ENCODE measurements around the gene B4GALNT4.

B4GALNT4 gene

DNA sequence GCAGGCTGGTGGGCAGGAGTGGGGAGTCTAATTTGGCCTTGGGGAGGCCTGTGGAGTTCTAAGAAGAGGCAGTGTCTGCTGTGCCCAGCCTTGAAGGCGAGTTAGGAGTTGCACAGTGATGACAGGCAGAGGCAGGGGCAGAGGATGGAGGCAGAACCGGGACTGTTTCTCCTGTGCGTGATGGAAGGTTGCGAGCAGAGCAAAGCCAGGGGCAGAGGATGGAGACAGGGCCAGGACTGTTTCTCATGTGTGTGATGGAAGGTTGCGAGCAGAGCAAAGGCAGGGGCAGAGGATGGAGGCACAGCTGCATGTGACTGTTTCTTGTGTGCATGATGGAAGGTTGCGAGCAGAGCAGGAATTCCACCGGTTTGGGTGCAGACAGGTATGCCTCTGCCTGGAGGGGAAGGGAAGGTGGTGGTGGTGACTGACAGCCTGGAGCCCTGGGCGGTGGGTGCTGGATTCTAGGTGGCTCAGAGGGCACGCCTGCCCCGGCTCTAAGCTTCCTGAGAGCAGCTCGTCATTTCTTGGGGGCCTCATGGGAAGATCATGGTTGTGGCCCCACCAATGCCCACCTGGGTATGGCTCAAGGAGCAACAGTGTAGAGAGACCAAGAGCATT, 8.7 kb downstream of the B4GALNT4 start:
- no peaks in the 10 kb centered on the region for H3K9me3 ChIP-seq (ENCODE audit: control insufficient read depth, low read length)
- no peaks in the 10 kb centered on the region for H3K27me3 ChIP-seq (ENCODE audit: control insufficient read depth, insufficient read depth, low read length, poor library complexity, severe bottlenecking)
- no peak overlapping the region for H3K4me3 ChIP-seq (ENCODE audit: insufficient read depth, low read depth, low read length)
- WGBS, 2 experiments, result 89 to 92% methylated on average over 11 of the region's 11 CpGs
- H3K27ac ChIP-seq (ENCODE audit: insufficient read depth, low read depth, low read length, poor library complexity, severe bottlenecking), result no peak overlapping the region
- no peaks in the 10 kb centered on the region for H3K4me1 ChIP-seq (ENCODE audit: control insufficient read depth, insufficient read depth, low read length)
- H3K36me3 ChIP-seq (ENCODE audit: control insufficient read depth, insufficient read depth, low read length), result peaks cover 31% of the 10 kb centered on the region

DNA sequence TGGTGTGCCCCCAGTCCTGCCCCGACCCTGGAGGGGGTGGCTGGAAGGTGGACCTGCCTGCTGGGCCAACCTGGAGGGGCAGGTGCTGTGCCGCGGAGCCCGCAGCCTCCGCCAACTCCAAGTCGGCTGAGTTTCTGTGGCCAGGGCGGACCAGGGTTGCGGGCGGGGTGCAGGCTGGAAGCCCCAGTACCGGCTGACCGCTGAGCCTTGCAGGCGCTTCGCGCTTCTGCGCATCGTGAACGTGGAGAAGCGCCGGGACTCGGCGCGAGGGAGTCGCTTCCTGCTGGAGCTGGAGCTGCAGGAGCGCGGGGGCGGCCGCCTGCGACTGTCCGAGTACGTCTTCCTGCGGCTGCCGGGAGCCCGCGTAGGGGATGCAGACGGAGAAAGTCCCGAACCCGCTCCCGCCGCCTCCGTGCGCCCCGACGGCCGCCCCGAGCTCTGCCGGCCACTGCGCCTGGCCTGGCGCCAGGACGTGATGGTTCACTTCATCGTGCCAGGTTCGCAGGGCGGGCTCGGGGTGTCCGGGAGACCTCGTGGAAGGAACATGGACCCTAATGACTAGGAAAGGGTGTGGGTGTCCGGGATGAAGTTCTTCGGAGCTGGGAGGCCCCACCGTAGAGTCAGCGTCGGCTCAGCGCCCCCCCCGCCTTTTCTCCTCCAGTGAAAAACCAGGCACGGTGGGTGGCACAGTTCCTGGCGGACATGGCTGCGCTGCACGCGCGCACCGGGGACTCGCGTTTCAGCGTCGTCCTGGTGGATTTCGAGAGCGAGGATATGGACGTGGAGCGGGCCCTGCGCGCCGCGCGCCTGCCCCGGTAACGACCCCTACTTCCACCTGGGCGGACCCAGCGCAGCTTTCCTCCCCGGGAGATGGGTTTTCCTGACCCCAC, 10.2 kb downstream of the B4GALNT4 start:
- Histone ChIP-seq H3K4me3 (ENCODE audit: insufficient read depth, low read depth, low read length) (no peak overlapping the region), H3K36me3 (ENCODE audit: control insufficient read depth, insufficient read depth, low read length) (peaks cover 18% of the 10 kb centered on the region), H3K4me1 (ENCODE audit: control insufficient read depth, insufficient read depth, low read length) (no peaks in the 10 kb centered on the region), H3K27me3 (ENCODE audit: control insufficient read depth, insufficient read depth, low read length, poor library complexity, severe bottlenecking) (no peaks in the 10 kb centered on the region), H3K9me3 (ENCODE audit: control insufficient read depth, low read length) (no peaks in the 10 kb centered on the region), H3K27ac (ENCODE audit: insufficient read depth, low read depth, low read length, poor library complexity, severe bottlenecking) (no peak overlapping the region)
- 96% methylated on average over 87 of the region's 87 CpGs for WGBS, 2 experiments

DNA sequence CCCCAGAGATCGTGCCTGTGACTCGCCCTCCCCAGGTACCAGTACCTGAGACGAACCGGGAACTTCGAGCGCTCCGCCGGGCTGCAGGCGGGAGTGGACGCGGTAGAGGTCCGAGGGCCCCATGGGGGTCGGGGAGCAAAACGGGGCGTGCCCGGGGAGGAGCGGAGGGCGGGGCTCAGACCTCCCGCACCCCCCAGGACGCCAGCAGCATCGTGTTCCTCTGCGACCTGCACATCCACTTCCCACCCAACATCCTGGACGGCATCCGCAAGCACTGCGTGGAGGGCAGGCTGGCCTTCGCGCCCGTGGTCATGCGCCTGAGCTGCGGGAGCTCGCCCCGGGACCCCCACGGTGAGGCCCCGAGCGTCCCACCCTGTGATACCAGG, 10.8 kb downstream of the B4GALNT4 start:
- H3K36me3 ChIP-seq (ENCODE audit: control insufficient read depth, insufficient read depth, low read length), result peaks cover 18% of the 10 kb centered on the region
- H3K4me1 ChIP-seq (ENCODE audit: control insufficient read depth, insufficient read depth, low read length), result no peaks in the 10 kb centered on the region
- no peaks in the 10 kb centered on the region for H3K9me3 ChIP-seq (ENCODE audit: control insufficient read depth, low read length)
- WGBS, 2 experiments, result 93 to 95% methylated on average over 35 of the region's 35 CpGs
- no peak overlapping the region for H3K4me3 ChIP-seq (ENCODE audit: insufficient read depth, low read depth, low read length)
- H3K27ac ChIP-seq (ENCODE audit: insufficient read depth, low read depth, low read length, poor library complexity, severe bottlenecking), result no peak overlapping the region
- H3K27me3 ChIP-seq (ENCODE audit: control insufficient read depth, insufficient read depth, low read length, poor library complexity, severe bottlenecking), result no peaks in the 10 kb centered on the region

DNA sequence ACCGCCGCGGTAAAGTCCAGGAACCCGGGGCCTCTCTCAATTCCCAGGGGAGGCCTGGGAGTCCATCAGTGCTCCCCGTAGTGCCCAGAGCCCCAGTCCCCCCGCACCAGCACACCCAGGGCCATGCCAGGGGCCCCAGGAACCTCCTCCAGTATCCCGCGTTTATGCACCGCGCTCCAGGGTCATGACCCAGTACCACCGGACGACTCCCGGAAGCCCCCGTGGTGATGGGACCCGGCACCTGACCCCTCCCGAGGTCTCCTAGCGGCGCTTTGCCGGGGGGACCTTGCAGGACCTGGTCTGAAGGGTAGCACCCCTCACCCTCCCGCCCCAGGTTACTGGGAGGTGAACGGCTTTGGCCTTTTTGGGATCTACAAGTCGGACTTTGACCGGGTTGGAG, 11.2 kb downstream of the B4GALNT4 start:
- no peak overlapping the region for H3K4me3 ChIP-seq (ENCODE audit: insufficient read depth, low read depth, low read length)
- H3K4me1 ChIP-seq (ENCODE audit: control insufficient read depth, insufficient read depth, low read length), result no peaks in the 10 kb centered on the region
- no peaks in the 10 kb centered on the region for H3K9me3 ChIP-seq (ENCODE audit: control insufficient read depth, low read length)
- 96 to 97% methylated on average over 23 of the region's 23 CpGs for WGBS, 2 experiments
- H3K36me3 ChIP-seq (ENCODE audit: control insufficient read depth, insufficient read depth, low read length), result peaks cover 18% of the 10 kb centered on the region
- no peak overlapping the region for H3K27ac ChIP-seq (ENCODE audit: insufficient read depth, low read depth, low read length, poor library complexity, severe bottlenecking)
- no peaks in the 10 kb centered on the region for H3K27me3 ChIP-seq (ENCODE audit: control insufficient read depth, insufficient read depth, low read length, poor library complexity, severe bottlenecking)

DNA sequence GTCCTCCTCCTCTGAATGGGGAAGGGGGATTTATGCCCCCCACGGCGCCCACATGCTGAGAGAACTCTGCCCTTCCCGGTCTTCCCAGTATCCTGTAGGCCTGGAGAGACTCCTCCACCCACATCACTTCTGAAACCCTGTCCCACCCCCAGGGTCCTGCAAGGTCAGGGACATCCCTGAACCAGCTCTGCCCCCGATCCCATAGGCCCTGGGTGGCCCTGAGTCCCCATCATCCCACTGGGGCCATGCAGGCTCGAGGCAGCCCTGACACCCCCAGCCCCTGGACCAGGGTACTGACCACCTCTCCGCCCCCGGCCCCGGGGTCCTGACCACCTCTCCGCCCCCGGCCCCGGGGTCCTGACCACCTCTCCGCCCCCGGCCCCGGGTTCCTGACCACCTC, 11.7 kb downstream of the B4GALNT4 start:
- H3K36me3 ChIP-seq (ENCODE audit: control insufficient read depth, insufficient read depth, low read length), result peaks cover 13% of the 10 kb centered on the region
- WGBS, 2 experiments, result 94 to 95% methylated on average over 8 to 9 of the region's 14 CpGs

DNA sequence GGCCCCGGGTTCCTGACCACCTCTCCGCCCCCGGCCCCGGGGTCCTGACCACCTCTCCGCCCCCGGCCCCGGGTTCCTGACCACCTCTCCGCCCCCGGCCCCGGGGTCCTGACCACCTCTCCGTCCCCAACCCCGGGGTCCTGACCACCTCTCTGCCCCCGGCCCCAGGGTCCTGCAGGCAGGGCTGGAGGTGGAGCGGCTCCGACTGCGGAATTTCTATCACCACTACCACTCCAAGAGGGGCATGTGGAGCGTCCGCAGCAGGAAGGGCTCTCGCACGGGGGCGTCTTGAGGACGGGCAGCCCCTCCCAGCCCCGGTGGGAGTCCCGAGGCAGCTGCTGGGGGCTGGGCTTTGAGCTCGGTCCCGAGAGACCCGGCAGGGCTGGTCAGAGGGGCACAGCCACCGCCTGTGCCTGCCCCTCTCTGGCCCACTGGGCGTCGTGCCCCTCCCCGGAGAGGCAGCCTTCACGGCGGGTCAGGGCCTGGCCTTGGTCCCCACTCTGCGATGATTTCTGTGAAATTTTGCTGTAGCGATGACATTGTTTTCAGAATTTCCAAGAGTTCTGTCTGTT, 12.3 kb downstream of the B4GALNT4 start:
- Histone ChIP-seq H3K4me1 (ENCODE audit: control insufficient read depth, insufficient read depth, low read length) (no peaks in the 10 kb centered on the region), H3K4me3 (ENCODE audit: insufficient read depth, low read depth, low read length) (no peak overlapping the region), H3K27ac (ENCODE audit: insufficient read depth, low read depth, low read length, poor library complexity, severe bottlenecking) (no peak overlapping the region), H3K36me3 (ENCODE audit: control insufficient read depth, insufficient read depth, low read length) (peaks cover 13% of the 10 kb centered on the region), H3K9me3 (ENCODE audit: control insufficient read depth, low read length) (no peaks in the 10 kb centered on the region), H3K27me3 (ENCODE audit: control insufficient read depth, insufficient read depth, low read length, poor library complexity, severe bottlenecking) (no peaks in the 10 kb centered on the region)
- WGBS, 2 experiments, result 94 to 95% methylated on average over 31 of the region's 35 CpGs

More for the DNA sequence above, 11.7 kb downstream of the B4GALNT4 start:
- no peaks in the 10 kb centered on the region for H3K9me3 ChIP-seq (ENCODE audit: control insufficient read depth, low read length)
- H3K27ac ChIP-seq (ENCODE audit: insufficient read depth, low read depth, low read length, poor library complexity, severe bottlenecking), result no peak overlapping the region
- H3K4me3 ChIP-seq (ENCODE audit: insufficient read depth, low read depth, low read length), result no peak overlapping the region
- H3K27me3 ChIP-seq (ENCODE audit: control insufficient read depth, insufficient read depth, low read length, poor library complexity, severe bottlenecking), result no peaks in the 10 kb centered on the region
- H3K4me1 ChIP-seq (ENCODE audit: control insufficient read depth, insufficient read depth, low read length), result no peaks in the 10 kb centered on the region

DNA sequence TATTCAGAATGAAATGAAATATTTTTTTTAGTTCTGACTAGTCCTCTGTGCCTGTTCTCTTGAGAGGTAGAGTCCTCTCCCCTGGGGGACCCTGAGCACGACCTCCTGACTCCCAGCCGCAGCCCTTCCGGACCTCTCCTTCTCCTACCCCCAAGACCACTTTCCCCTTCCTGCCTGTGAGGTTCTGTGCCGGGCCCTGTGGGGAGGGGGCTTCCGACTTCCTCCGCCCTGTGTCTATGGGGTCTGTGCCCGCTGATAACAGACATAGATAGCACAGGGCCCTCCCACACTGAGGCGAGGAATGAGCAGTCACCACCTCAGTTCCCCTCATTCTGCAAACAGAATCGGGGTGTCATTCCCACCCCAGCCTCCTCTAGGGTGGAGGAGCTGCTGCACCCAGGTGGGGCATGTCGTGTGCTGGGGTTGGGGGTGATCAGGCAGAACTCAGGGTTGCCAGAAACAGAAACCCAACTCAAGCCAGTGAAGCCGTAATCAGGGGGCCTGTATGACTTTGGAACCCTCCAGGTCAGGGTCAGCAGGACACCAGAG, 12.9 kb downstream of the B4GALNT4 start:
- Histone ChIP-seq H3K36me3 (ENCODE audit: control insufficient read depth, insufficient read depth, low read length) (peaks cover 13% of the 10 kb centered on the region), H3K4me1 (ENCODE audit: control insufficient read depth, insufficient read depth, low read length) (no peaks in the 10 kb centered on the region), H3K9me3 (ENCODE audit: control insufficient read depth, low read length) (no peaks in the 10 kb centered on the region), H3K27ac (ENCODE audit: insufficient read depth, low read depth, low read length, poor library complexity, severe bottlenecking) (no peak overlapping the region), H3K4me3 (ENCODE audit: insufficient read depth, low read depth, low read length) (no peak overlapping the region), H3K27me3 (ENCODE audit: control insufficient read depth, insufficient read depth, low read length, poor library complexity, severe bottlenecking) (no peaks in the 10 kb centered on the region)
- 95 to 97% methylated on average over 11 of the region's 11 CpGs for WGBS, 2 experiments

DNA sequence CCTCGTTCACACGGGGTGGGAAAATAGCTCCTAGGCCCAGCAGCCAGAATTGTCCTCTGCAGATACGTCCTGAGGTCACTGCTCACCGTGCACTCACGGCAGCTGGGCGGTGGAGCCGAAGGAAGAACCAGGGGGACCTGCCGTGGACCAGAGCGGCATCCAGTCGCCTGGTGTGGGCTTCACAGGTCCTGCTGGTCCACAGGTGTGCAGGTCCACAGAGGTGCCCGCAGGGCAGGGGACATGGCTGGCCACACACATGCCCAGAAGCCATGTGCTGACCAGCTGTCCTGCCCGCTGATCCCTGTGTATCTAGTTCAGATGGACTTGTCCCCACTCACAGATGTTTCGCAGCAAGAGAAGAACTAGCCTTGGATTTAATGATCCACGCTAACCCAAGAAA, 14.1 kb downstream of the B4GALNT4 start:
- 95 to 96% methylated on average over 14 of the region's 14 CpGs for WGBS, 2 experiments
- Histone ChIP-seq H3K27ac (ENCODE audit: insufficient read depth, low read depth, low read length, poor library complexity, severe bottlenecking) (peak overlapping the region; percentile 26), H3K27me3 (ENCODE audit: control insufficient read depth, insufficient read depth, low read length, poor library complexity, severe bottlenecking) (no peaks in the 10 kb centered on the region)

DNA sequence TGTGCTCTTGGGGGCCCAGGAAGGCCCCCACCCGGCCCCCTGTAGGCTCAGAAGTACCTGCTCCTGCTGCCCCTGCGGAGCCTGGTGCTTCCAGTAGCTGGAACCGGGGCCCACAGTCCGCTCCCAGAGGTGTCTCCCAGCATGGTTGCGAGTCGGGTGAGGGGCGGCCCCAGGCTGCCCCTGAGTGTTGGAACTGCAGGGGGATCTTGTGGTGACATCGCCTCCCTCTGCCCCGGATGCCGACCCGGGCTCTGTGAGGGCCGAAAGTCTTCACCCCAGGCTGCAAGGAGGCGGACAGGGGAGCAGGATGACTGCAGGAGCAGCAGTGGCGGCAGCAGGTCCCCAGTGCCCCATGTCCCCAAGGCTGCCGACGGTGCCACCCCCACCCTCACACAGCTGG, 15.2 kb downstream of the B4GALNT4 start:
- Histone ChIP-seq H3K36me3 (ENCODE audit: control insufficient read depth, insufficient read depth, low read length) (peaks cover 5% of the 10 kb centered on the region), H3K9me3 (ENCODE audit: control insufficient read depth, low read length) (no peaks in the 10 kb centered on the region), H3K27ac (ENCODE audit: insufficient read depth, low read depth, low read length, poor library complexity, severe bottlenecking) (no peak overlapping the region), H3K27me3 (ENCODE audit: control insufficient read depth, insufficient read depth, low read length, poor library complexity, severe bottlenecking) (no peaks in the 10 kb centered on the region), H3K4me3 (ENCODE audit: insufficient read depth, low read depth, low read length) (no peak overlapping the region), H3K4me1 (ENCODE audit: control insufficient read depth, insufficient read depth, low read length) (no peaks in the 10 kb centered on the region)
- WGBS, 2 experiments, result 90 to 91% methylated on average over 16 of the region's 16 CpGs

More for the DNA sequence above, 14.1 kb downstream of the B4GALNT4 start:
- H3K4me1 ChIP-seq (ENCODE audit: control insufficient read depth, insufficient read depth, low read length), result no peaks in the 10 kb centered on the region
- no peaks in the 10 kb centered on the region for H3K9me3 ChIP-seq (ENCODE audit: control insufficient read depth, low read length)
- H3K36me3 ChIP-seq (ENCODE audit: control insufficient read depth, insufficient read depth, low read length), result peaks cover 6% of the 10 kb centered on the region
- H3K4me3 ChIP-seq (ENCODE audit: insufficient read depth, low read depth, low read length), result no peak overlapping the region
